NB4 (cell line): ENCODE data around the gene AFF1.

Experiments used
- DNase-seq: peaks from one replicate; pipeline ENCODE4 v3.0.0; 2010; ENCODE audit warnings: low read depth
- H3K4me3 ChIP-seq: one replicate; pipeline ENCODE4 v1.5.1; 2011; ENCODE audit warnings: mild to moderate bottlenecking, low read depth, low read length, moderate library complexity
- MYC ChIP-seq: IDR thresholded peaks from 2 replicates; pipeline ENCODE4 v1.6.1; 2011; ENCODE audit warnings: low read depth, low read length
- POLR2A ChIP-seq: IDR thresholded peaks from 2 replicates; pipeline ENCODE4 v1.6.1; 2011; ENCODE audit warnings: mild to moderate bottlenecking; ENCODE audit not compliant: insufficient read length; ENCODE audit errors: extremely low read depth
- TF ChIP-seq, protein P1 (sequence below): IDR thresholded peaks from 2 replicates; pipeline ENCODE4 v1.6.1; 2011; ENCODE audit warnings: low read depth, low read length
- TF ChIP-seq, protein P2 (sequence below): IDR thresholded peaks from one replicate; pipeline ENCODE4 v1.5.1; 2012; ENCODE audit warnings: low read depth, low read length

Gene AFF1

DNA sequence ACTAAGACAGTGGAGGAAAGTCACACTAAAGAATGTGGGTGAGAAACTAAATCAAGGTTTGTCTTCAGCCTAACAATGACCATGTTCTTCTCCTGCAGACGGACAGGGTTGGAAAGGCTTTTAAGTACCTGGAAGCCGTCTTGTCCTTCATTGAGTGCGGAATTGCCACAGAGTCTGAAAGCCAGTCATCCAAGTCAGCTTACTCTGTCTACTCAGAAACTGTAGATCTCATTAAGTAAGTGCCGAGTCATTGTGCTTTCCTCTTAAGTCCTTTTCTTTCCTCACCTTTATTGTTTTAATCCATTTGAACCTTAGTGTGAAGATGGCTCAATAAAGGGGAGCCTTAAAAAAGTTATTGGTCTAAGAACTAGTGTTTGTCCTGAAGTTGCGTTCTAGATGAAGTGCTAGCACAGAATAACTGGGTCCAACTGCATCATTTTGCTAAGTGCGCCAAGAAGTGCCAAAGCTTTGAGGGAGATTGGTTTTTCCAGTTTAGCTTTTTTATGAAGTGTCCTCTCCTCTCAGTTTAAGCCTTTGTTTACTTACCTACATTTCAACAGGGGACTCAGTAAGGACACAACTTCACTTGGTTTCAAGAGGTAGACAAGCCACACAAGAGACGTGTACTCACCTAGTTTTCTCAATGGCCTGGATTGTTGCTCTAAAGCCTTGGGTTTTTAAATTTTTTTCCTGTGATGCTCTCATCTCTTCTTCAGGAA is 196.3 kb downstream of the AFF1 start:
- no peak for DNase-seq
- H3K4me3 ChIP-seq: no peak overlapping the region
- TF ChIP-seq POLR2A (no peak), MYC (no peak)
- TF ChIP-seq, protein P1, sequence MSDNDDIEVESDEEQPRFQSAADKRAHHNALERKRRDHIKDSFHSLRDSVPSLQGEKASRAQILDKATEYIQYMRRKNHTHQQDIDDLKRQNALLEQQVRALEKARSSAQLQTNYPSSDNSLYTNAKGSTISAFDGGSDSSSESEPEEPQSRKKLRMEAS: no peak
- TF ChIP-seq, protein P2, sequence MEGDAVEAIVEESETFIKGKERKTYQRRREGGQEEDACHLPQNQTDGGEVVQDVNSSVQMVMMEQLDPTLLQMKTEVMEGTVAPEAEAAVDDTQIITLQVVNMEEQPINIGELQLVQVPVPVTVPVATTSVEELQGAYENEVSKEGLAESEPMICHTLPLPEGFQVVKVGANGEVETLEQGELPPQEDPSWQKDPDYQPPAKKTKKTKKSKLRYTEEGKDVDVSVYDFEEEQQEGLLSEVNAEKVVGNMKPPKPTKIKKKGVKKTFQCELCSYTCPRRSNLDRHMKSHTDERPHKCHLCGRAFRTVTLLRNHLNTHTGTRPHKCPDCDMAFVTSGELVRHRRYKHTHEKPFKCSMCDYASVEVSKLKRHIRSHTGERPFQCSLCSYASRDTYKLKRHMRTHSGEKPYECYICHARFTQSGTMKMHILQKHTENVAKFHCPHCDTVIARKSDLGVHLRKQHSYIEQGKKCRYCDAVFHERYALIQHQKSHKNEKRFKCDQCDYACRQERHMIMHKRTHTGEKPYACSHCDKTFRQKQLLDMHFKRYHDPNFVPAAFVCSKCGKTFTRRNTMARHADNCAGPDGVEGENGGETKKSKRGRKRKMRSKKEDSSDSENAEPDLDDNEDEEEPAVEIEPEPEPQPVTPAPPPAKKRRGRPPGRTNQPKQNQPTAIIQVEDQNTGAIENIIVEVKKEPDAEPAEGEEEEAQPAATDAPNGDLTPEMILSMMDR: no peak

DNA sequence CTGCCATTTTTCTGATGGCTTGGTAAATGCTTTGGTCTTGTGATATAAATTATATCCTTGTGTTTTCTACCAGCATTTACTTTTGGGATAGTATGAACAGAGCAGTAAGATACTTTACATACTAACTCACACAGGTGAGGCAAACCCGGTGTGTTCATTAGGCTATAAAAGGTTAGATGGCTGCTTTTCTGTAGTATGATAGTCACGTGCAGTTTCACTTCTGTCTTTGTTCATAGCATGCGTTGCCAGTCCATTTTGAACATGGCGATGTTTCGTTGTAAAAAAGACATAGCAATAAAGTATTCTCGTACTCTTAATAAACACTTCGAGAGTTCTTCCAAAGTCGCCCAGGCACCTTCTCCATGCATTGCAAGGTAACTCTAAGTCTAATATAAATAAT is 197.2 kb downstream of the AFF1 start:
- TF ChIP-seq, protein P1: no peak
- TF ChIP-seq POLR2A: no peak
- TF ChIP-seq, protein P2: no peak
- no peak for TF ChIP-seq MYC
- no peak for DNase-seq
- H3K4me3 ChIP-seq: no peak overlapping the region

DNA sequence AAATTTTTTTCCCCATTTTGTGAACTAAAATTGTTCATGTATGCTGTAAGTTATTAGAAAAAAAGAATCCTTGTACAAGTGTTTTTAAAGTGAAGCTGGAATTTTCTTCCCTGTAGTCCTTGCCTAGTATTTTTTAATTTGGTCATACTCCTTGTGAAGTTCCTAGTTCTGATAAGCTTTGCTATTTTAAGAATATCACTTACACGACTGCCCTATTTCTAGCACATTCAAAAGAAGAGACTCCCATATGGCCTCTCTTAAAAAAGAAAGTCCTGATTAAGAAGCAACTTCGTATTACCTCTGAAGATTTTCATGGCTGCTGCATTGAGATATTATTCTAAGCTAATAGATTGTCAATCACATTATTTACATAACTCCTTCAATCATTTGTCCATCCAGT is 198.4 kb downstream of the AFF1 start:
- H3K4me3 ChIP-seq: no peak overlapping the region
- TF ChIP-seq POLR2A: no peak
- TF ChIP-seq, protein P1: no peak
- TF ChIP-seq, protein P2: no peak
- TF ChIP-seq MYC: no peak
- no peak for DNase-seq

DNA sequence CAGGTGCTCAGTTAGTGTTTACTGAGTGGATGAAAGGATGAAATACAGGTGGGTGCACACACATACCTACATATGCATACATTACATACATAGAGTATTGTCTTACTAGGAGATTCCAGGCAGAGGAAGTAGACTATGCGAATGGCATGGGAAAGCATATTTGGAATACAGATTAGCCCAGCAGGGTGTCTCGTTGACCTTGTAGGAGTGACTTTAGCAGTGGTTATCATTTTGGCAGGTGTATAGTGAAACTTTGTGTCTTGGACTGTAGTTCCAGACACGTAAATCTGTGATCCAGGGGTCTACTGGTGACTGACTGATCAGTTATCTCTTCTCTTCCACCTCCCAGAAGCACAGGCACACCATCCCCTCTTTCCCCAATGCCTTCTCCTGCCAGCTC is 199.3 kb downstream of the AFF1 start:
- no peak for DNase-seq
- no peak overlapping the region for H3K4me3 ChIP-seq
- TF ChIP-seq, protein P1: no peak
- TF ChIP-seq, protein P2: no peak
- TF ChIP-seq MYC (no peak), POLR2A (no peak)

DNA sequence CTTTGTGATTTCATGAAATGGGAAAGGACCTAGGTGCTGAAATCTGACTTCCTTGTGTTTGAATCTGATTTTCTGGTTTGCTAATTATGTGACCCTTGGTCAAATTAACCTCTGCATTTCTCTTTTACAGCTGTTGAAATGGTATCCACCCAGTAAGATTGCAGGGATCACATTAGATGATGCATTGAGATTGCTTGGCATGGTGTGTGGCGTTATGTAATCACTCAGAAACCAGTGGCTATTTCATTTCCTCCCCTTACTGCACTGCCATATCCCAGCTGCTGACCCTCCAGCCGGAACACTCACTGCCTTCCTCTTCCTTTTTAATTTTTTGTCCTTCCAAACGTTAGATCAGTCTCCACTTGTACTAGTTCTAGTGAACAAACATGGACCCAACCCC is 206.6 kb downstream of the AFF1 start:
- TF ChIP-seq, protein P2: no peak
- no peak for TF ChIP-seq POLR2A
- no peak for TF ChIP-seq MYC
- TF ChIP-seq, protein P1: no peak

More for the DNA sequence above, 206.6 kb downstream of the AFF1 start:
- H3K4me3 ChIP-seq: no peak overlapping the region
- no peak for DNase-seq
